GM23338 (cell line): Measurements from ENCODE around the gene AGXT.

Experiments
- CREB1 ChIP-seq: fragments of 250-450 bp; sonication (Bioruptor Pico); IDR thresholded peaks from 2 replicates; pipeline ENCODE4 v1.5.0; 2020; ENCODE audit warnings: low read depth, mild to moderate bottlenecking, moderate library complexity
- CTCF ChIP-seq, 2 experiments: fragments of 200-600 bp in 1 of 2; sonication (generic) in 1 of 2; conservative IDR thresholded peaks; 2 replicates each; pipeline versions ENCODE4 v1.5.1 to v1.6.1; 2016 to 2017; ENCODE audit warnings: antibody characterized with exemption in 2 of 2, low read depth in 2 of 2, mild to moderate bottlenecking in 2 of 2, moderate library complexity in 1 of 2
- EZH2 ChIP-seq: fragments of 200-600 bp; sonication (generic); IDR thresholded peaks from one replicate; pipeline ENCODE4 v1.8.0; 2017; ENCODE audit warnings: antibody characterized with exemption, mild to moderate bottlenecking, low read depth; ENCODE audit not compliant: unreplicated experiment
- EZH2phosphoT487 ChIP-seq: fragments of 200-600 bp; sonication (generic); IDR thresholded peaks from one replicate; pipeline ENCODE4 v1.8.1; 2018; ENCODE audit warnings: antibody characterized with exemption; ENCODE audit not compliant: unreplicated experiment
- JUNB ChIP-seq: IDR thresholded peaks from one replicate; pipeline ENCODE4 v1.6.1; 2016; ENCODE audit warnings: antibody characterized with exemption; ENCODE audit not compliant: unreplicated experiment
- NANOG ChIP-seq: IDR thresholded peaks from 2 replicates; pipeline ENCODE4 v1.6.1; 2016; ENCODE audit warnings: antibody characterized with exemption, borderline replicate concordance
- POLR2AphosphoS5 ChIP-seq: IDR thresholded peaks from 2 replicates; pipeline ENCODE4 v1.6.1; 2016; ENCODE audit warnings: antibody characterized with exemption, low read depth
- REST ChIP-seq: IDR thresholded peaks from one replicate; pipeline ENCODE4 v1.6.1; 2018; ENCODE audit warnings: antibody characterized with exemption; ENCODE audit not compliant: unreplicated experiment
- STAT1 ChIP-seq: IDR thresholded peaks from one replicate; pipeline ENCODE4 v1.6.1; 2016; ENCODE audit warnings: antibody characterized with exemption; ENCODE audit not compliant: unreplicated experiment
- ZNF114 ChIP-seq: fragments of 250-450 bp; sonication (Bioruptor Pico); IDR thresholded peaks from 2 replicates; pipeline ENCODE4 v1.5.0; 2020; ENCODE audit warnings: mild to moderate bottlenecking, moderate library complexity
- ZNF331 ChIP-seq: fragments of 250-450 bp; sonication (Bioruptor Pico); IDR thresholded peaks from 2 replicates; pipeline ENCODE4 v1.5.0; 2020; ENCODE audit warnings: low read depth, mild to moderate bottlenecking, moderate library complexity
- ZNF462 ChIP-seq: fragments of 250-450 bp; sonication (Bioruptor Pico); IDR thresholded peaks from 2 replicates; pipeline ENCODE4 v1.5.0; 2020; ENCODE audit warnings: mild to moderate bottlenecking, moderate library complexity
- TF ChIP-seq, protein P1 (sequence below): IDR thresholded peaks from 2 replicates; pipeline ENCODE4 v1.6.1; 2016; ENCODE audit warnings: antibody characterized with exemption

GRCh38 chr2:240884745-240885144 is 16.1 kb downstream of the AGXT start:
- TF ChIP-seq CTCF (conservative IDR thresholded peaks at IDR 0.05; ENCODE audit: low read depth in 2 of 2): no peak
- no peak for TF ChIP-seq EZH2
- TF ChIP-seq CREB1 (CRISPR knock-in tag): no peak
- no peak for TF ChIP-seq EZH2phosphoT487
- TF ChIP-seq JUNB: no peak
- no peak for TF ChIP-seq POLR2AphosphoS5
- TF ChIP-seq REST: no peak
- no peak for TF ChIP-seq STAT1
- no peak for TF ChIP-seq ZNF331 (CRISPR knock-in tag)
- no peak for TF ChIP-seq NANOG
- TF ChIP-seq, protein P1, sequence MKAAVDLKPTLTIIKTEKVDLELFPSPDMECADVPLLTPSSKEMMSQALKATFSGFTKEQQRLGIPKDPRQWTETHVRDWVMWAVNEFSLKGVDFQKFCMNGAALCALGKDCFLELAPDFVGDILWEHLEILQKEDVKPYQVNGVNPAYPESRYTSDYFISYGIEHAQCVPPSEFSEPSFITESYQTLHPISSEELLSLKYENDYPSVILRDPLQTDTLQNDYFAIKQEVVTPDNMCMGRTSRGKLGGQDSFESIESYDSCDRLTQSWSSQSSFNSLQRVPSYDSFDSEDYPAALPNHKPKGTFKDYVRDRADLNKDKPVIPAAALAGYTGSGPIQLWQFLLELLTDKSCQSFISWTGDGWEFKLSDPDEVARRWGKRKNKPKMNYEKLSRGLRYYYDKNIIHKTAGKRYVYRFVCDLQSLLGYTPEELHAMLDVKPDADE: no peak
- no peak for TF ChIP-seq ZNF114 (CRISPR knock-in tag)
- TF ChIP-seq ZNF462 (CRISPR knock-in tag): no peak
